A673 (cell line): Measurements from ENCODE around the gene LFNG. TPM values are rescaled to one million over a fixed set of nuclear protein-coding genes. Genes with fewer than 3 reads are reported as not detected.

ENCODE experiments used
- BruUV-seq: library from RNA; stranded (reverse); fragments of 400-500 nt; replicated peaks from 2 replicates; lab custom pipeline; 2021; lab: Mats Ljungman, UMichigan
- CTCF ChIA-PET: fragments of 300-600 bp; sonication (Branson Sonifier 250); formaldehyde crosslinking; loops from one replicate; lab custom pipeline; 2022; ENCODE audit warnings: antibody characterized with exemption; lab: Charles Lee
- POLR2A ChIA-PET: fragments of 300-600 bp; sonication (Branson Sonifier 250); formaldehyde crosslinking; loops from one replicate; lab custom pipeline; 2022; ENCODE audit warnings: antibody characterized with exemption; ENCODE audit not compliant: low non-redundant PET; lab: Charles Lee
- DNase-seq: peaks from one replicate; pipeline ENCODE4 v3.0.0-alpha.2; 2015; ENCODE audit warnings: low spot score
- H3K27ac ChIP-seq: fragments of 200-600 bp; sonication (generic); 2 replicates; pipeline ENCODE4 v1.5.1; 2016; ENCODE audit warnings: mixed run types, low read depth, mild to moderate bottlenecking, mixed read lengths, antibody characterized with exemption, low read length; ENCODE audit not compliant: poor library complexity, severe bottlenecking
- H3K27me3 ChIP-seq: fragments of 200-600 bp; sonication (generic); replicated peaks from 2 replicates; pipeline ENCODE4 v1.6.1; 2017; ENCODE audit warnings: mixed run types, low read depth, mild to moderate bottlenecking, mixed read lengths, antibody characterized with exemption, low read length; ENCODE audit not compliant: insufficient read depth, poor library complexity
- H3K36me3 ChIP-seq: fragments of 200-600 bp; sonication (generic); 2 replicates; pipeline ENCODE4 v1.6.1; 2016; ENCODE audit warnings: mixed run types, mild to moderate bottlenecking, mixed read lengths, antibody characterized with exemption, low read length; ENCODE audit not compliant: insufficient read depth, poor library complexity, severe bottlenecking
- H3K4me1 ChIP-seq: fragments of 200-600 bp; sonication (generic); 2 replicates; pipeline ENCODE4 v1.6.1; 2017; ENCODE audit warnings: mixed run types, mild to moderate bottlenecking, mixed read lengths, antibody characterized with exemption, low read length; ENCODE audit not compliant: insufficient read depth, poor library complexity, severe bottlenecking
- H3K4me3 ChIP-seq: fragments of 200-600 bp; sonication (generic); 2 replicates; pipeline ENCODE4 v1.5.1; 2016; ENCODE audit warnings: low read depth, mixed run types, mild to moderate bottlenecking, mixed read lengths, low read length; ENCODE audit not compliant: poor library complexity, severe bottlenecking
- H3K9me3 ChIP-seq: fragments of 200-600 bp; sonication (generic); 2 replicates; pipeline ENCODE4 v1.6.1; 2016; ENCODE audit warnings: mixed run types, low read depth, mild to moderate bottlenecking, mixed read lengths, antibody characterized with exemption, low read length; ENCODE audit not compliant: poor library complexity, severe bottlenecking
- EZH2 ChIP-seq: fragments of 200-600 bp; sonication (generic); IDR thresholded peaks from 2 replicates; pipeline ENCODE4 v1.6.1; 2017; ENCODE audit warnings: borderline replicate concordance, low read depth, mild to moderate bottlenecking, mixed read lengths, antibody characterized with exemption, low read length; ENCODE audit not compliant: poor library complexity, severe bottlenecking
- intact Hi-C: fragments of 100-400 bp; cut with micrococcal nuclease; formaldehyde crosslinking; loops from one replicate; pipeline ENCODE4 v1.10.0; 2022; ENCODE audit not compliant: unreplicated experiment
- total RNA-seq: library from RNA; stranded (reverse); gene quantifications from 2 replicates; pipeline ENCODE4 v1.2.3, GENCODE V29; 2021
- TF ChIP-seq, protein P1 (sequence below): fragments of 300-800, 200-600 bp; sonication (generic); conservative IDR thresholded peaks from 2 replicates; pipeline ENCODE4 v1.5.1; 2017; ENCODE audit warnings: low read depth, mild to moderate bottlenecking, antibody characterized with exemption, low read length, moderate library complexity, mixed read lengths

LFNG gene
- total RNA-seq, 1 experiment from 2014 or later: 11.7 TPM

DNA sequence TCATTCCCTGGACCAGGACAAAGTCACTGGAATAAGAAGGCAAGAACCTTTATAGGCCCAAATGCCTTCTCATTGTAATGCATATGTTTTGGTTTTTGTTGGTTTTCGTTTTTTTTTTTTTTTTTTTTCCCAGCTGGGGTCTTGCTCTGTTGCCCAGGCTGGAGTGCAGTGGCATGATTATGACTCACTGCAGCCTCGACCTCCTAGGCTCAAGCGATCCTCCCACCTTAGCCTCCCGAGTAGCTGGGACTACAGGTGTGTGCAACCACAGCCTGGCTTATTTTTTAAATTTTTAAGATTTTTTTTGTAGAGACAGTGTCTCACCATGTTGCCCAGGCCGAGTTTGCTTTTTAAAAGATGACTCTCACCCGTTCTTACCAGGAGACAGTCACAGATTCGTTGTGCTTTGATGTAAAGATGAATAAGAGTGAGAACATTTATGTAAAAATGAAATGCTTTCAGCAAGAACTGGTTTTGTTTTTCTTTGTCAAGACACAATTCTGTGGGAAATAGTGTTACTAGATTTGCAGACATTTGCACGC lies 46.8 kb downstream of the LFNG start:
- Histone ChIP-seq H3K4me3 (no peak overlapping the region), H3K27ac (no peak overlapping the region), H3K27me3 (no peaks in the 10 kb centered on the region), H3K4me1 (no peaks in the 10 kb centered on the region), H3K9me3 (no peaks in the 10 kb centered on the region), H3K36me3 (peaks cover 1% of the 10 kb centered on the region)
- ChIA-PET POLR2A (interaction anchor here (0.6 kb wide), 1 partner anchor 42 kb away, joined by 5 read pairs; no protein-coding TSS in a partner anchor), CTCF (no interaction called here)
- no peak for DNase-seq
- BruUV-seq: no TSS peak
- TF ChIP-seq EZH2: no peak
- TF ChIP-seq, protein P1, sequence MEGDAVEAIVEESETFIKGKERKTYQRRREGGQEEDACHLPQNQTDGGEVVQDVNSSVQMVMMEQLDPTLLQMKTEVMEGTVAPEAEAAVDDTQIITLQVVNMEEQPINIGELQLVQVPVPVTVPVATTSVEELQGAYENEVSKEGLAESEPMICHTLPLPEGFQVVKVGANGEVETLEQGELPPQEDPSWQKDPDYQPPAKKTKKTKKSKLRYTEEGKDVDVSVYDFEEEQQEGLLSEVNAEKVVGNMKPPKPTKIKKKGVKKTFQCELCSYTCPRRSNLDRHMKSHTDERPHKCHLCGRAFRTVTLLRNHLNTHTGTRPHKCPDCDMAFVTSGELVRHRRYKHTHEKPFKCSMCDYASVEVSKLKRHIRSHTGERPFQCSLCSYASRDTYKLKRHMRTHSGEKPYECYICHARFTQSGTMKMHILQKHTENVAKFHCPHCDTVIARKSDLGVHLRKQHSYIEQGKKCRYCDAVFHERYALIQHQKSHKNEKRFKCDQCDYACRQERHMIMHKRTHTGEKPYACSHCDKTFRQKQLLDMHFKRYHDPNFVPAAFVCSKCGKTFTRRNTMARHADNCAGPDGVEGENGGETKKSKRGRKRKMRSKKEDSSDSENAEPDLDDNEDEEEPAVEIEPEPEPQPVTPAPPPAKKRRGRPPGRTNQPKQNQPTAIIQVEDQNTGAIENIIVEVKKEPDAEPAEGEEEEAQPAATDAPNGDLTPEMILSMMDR: no peak
- intact Hi-C loops: no loop called here

DNA sequence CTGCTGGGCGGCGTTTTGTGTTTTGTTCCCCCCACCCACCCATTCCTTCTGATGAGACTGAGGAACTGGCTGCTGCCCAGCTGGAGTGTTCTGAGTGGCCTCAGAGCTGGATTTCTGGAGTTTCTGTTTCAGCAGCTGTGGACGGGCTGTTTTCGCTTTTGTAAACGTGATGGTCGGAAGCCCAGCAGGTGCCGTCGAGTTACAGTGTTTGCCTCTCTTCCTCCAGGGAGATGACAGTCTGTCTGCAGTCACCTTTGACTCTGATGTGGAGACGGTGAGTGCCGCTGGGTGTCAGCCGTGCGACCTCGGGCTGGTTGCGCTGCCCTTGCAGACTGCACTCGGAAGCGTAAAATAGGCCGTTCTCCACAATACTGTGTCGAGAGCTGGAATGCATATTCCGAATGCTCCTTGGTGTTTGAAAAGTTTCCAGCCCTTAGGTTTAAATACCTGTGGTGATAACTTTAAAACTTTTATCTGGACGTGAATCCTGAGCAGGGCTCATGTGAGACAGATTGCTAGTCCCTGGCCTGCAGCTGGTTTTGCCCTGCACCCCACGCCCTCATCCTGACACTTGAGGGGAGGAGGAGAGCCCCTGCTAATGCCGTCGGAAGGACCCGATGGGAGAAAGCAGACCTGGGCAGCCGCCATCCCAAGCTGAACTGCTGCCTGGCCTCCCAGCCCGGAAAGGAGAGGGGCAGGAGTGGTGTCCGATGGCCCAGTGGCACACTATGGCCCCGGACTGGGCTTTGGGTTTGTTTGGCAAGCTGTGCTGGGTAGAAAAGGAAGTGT lies 47.5 kb downstream of the LFNG start:
- H3K9me3 ChIP-seq: no peaks in the 10 kb centered on the region
- H3K27me3 ChIP-seq: no peaks in the 10 kb centered on the region
- DNase-seq: no peak
- intact Hi-C loops: no loop called here
- no TSS peak for BruUV-seq
- POLR2A ChIA-PET: interaction anchor here (0.6 kb wide), 1 partner anchor 43 kb away, joined by 5 read pairs; no protein-coding TSS in a partner anchor
- H3K36me3 ChIP-seq: peaks cover 6% of the 10 kb centered on the region
- CTCF ChIA-PET: no interaction called here
- no peak overlapping the region for H3K27ac ChIP-seq
- H3K4me1 ChIP-seq: no peaks in the 10 kb centered on the region
- H3K4me3 ChIP-seq: no peak overlapping the region
- TF ChIP-seq, protein P1: no peak
- TF ChIP-seq EZH2: no peak

GRCh38 chr7:2567679-2568278 lies 48.2 kb downstream of the LFNG start:
- H3K36me3 ChIP-seq: peaks cover 6% of the 10 kb centered on the region
- BruUV-seq: no TSS peak
- no peak overlapping the region for H3K27ac ChIP-seq
- no peaks in the 10 kb centered on the region for H3K9me3 ChIP-seq
- DNase-seq: no peak
- intact Hi-C loops: no loop called here
- no peaks in the 10 kb centered on the region for H3K4me1 ChIP-seq
- ChIA-PET CTCF (no interaction called here), POLR2A (no interaction called here)
- TF ChIP-seq, protein P1: 0 out of 2 replicates have a peak, but pooled peaks have one; percentile 31
- no peak for TF ChIP-seq EZH2
- H3K4me3 ChIP-seq: no peak overlapping the region
- H3K27me3 ChIP-seq: no peaks in the 10 kb centered on the region
